Measurements from ENCODE around the gene ZNF155. TPM values are rescaled to one million over a fixed set of nuclear protein-coding genes. Genes with fewer than 3 reads are reported as not detected.

The ZNF155 gene
- total and polyA plus RNA-seq, 2 donors (not counting 1 experiment from before 2014, with no cell fraction given): 3.8 to 8.4 TPM

DNA sequence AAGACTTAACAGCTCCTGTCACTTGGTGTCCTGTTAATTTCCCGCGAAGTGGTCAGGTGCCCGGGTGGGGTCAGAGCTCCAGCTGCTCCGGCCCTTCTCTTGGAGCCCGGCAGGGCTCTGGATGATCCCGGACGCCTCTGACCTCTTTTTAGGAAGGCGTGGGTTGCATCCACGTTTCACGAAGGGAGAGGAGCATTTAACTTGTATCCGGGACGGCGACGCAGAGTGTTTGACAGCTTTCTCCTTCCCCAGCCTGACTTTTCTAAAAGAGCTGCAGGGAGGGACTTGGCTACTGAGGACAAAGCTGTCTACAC, 656 bp downstream of the ZNF155 start:
- CTCF ChIA-PET: no interaction called here
- Mint-ChIP-seq H3K4me3 (peak overlapping the region; percentile 95), H3K27me3 (no peaks in the 10 kb centered on the region), H3K4me1 (peaks cover 12% of the 10 kb centered on the region), H3K9me3 (ENCODE audit: insufficient read depth) (peaks cover under 1% of the 10 kb centered on the region), H3K27ac (peak overlapping the region; percentile 61)
- H3K4me3 ChIP-seq (ENCODE audit: control extremely low read depth in 1 of 5, extremely low read depth in 1 of 5, insufficient read depth in 1 of 5, low read depth in 2 of 5, low read length in 4 of 5): peak overlapping the region; percentile 79 to 93 (median 85)
- no peaks in the 10 kb centered on the region for H4K20me1 ChIP-seq (ENCODE audit: control insufficient read depth, insufficient read depth, low read length, poor library complexity, severe bottlenecking)
- H3K4me2 ChIP-seq (replicated peaks; ENCODE audit: low read depth, low read length, poor library complexity, severe bottlenecking): peak overlapping the region; percentile 81
- intact Hi-C loops (cut with micrococcal nuclease): loop anchor here (1.0 kb wide), 2 partner anchors 33 to 49 kb away; partner anchors contain the start of genes ZNF221 and ZNF45
- H3K79me2 ChIP-seq (ENCODE audit: control insufficient read depth, insufficient read depth, low read length): peaks cover 27% of the 10 kb centered on the region
- DNase-seq (no peak), ATAC-seq (ENCODE audit: low read depth) (no peak)
- H3K36me3 ChIP-seq (replicated peaks in 1 of 2; ENCODE audit: control extremely low read depth in 1 of 2, control insufficient read depth in 1 of 2, extremely low read depth in 1 of 2, insufficient read depth in 2 of 2, low read length in 1 of 2): peaks cover 0 to 11% of the 10 kb centered on the region in 2 experiments
- H3K27ac ChIP-seq (ENCODE audit: low read length in 2 of 2): peak overlapping the region in 1 of 2 donors; percentile 79
- TF ChIP-seq, protein P1, sequence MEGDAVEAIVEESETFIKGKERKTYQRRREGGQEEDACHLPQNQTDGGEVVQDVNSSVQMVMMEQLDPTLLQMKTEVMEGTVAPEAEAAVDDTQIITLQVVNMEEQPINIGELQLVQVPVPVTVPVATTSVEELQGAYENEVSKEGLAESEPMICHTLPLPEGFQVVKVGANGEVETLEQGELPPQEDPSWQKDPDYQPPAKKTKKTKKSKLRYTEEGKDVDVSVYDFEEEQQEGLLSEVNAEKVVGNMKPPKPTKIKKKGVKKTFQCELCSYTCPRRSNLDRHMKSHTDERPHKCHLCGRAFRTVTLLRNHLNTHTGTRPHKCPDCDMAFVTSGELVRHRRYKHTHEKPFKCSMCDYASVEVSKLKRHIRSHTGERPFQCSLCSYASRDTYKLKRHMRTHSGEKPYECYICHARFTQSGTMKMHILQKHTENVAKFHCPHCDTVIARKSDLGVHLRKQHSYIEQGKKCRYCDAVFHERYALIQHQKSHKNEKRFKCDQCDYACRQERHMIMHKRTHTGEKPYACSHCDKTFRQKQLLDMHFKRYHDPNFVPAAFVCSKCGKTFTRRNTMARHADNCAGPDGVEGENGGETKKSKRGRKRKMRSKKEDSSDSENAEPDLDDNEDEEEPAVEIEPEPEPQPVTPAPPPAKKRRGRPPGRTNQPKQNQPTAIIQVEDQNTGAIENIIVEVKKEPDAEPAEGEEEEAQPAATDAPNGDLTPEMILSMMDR (IDR thresholded peaks at IDR 0.05): no peak
- no peak for TF ChIP-seq EZH2 (IDR thresholded peaks at IDR 0.05; ENCODE audit: borderline replicate concordance, insufficient read depth, low read depth, low read length, poor library complexity, severe bottlenecking)
- H3K27me3 ChIP-seq (replicated peaks in 1 of 4; ENCODE audit: control extremely low read depth in 1 of 4, control insufficient read depth in 3 of 4, insufficient read depth in 4 of 4, low read length in 3 of 4): no peaks in the 10 kb centered on the region
- 4% methylated on average over 14 of the region's 14 CpGs for WGBS (ENCODE audit: insufficient coverage)
- peak overlapping the region; percentile 100 for H2AFZ ChIP-seq (ENCODE audit: insufficient read depth, low read depth, low read length, poor library complexity, severe bottlenecking)
- POLR2A ChIA-PET: no interaction called here
- H3K4me1 ChIP-seq (ENCODE audit: control insufficient read depth in 2 of 2, insufficient read depth in 2 of 2, low read length in 2 of 2): peaks cover 3 to 14% of the 10 kb centered on the region in 2 donors
- H3K9ac ChIP-seq (ENCODE audit: low read length): peak overlapping the region; percentile 94
- peaks cover 0 to 7% (median 0%) of the 10 kb centered on the region in 3 donors for H3K9me3 ChIP-seq (ENCODE audit: control extremely low read depth in 1 of 3, control insufficient read depth in 2 of 3, insufficient read depth in 1 of 3, low read length in 2 of 3)

- no peak overlapping the region for H3K4me3 Mint-ChIP-seq
- no peaks in the 10 kb centered on the region for H3K27me3 ChIP-seq (replicated peaks in 1 of 4; ENCODE audit: control extremely low read depth in 1 of 4, control insufficient read depth in 3 of 4, insufficient read depth in 4 of 4, low read length in 3 of 4)
- no peak overlapping the region for H2AFZ ChIP-seq (ENCODE audit: insufficient read depth, low read depth, low read length, poor library complexity, severe bottlenecking)
- H3K36me3 ChIP-seq (replicated peaks in 1 of 2; ENCODE audit: control extremely low read depth in 1 of 2, control insufficient read depth in 1 of 2, extremely low read depth in 1 of 2, insufficient read depth in 2 of 2, low read length in 1 of 2): peaks cover 0 to 38% of the 10 kb centered on the region in 2 experiments
- peaks cover 9% of the 10 kb centered on the region for H3K79me2 ChIP-seq (ENCODE audit: control insufficient read depth, insufficient read depth, low read length)
- peaks cover 16% of the 10 kb centered on the region for H3K9me3 Mint-ChIP-seq (ENCODE audit: insufficient read depth)
- ATAC-seq (ENCODE audit: low read depth): no peak
- no peak overlapping the region for H3K9ac ChIP-seq (ENCODE audit: low read length)
- H3K4me2 ChIP-seq (replicated peaks; ENCODE audit: low read depth, low read length, poor library complexity, severe bottlenecking): no peak overlapping the region
- DNase-seq: no peak
- no peaks in the 10 kb centered on the region for H4K20me1 ChIP-seq (ENCODE audit: control insufficient read depth, insufficient read depth, low read length, poor library complexity, severe bottlenecking)
- peaks cover 6 to 7% of the 10 kb centered on the region in 2 donors for H3K4me1 ChIP-seq (ENCODE audit: control insufficient read depth in 2 of 2, insufficient read depth in 2 of 2, low read length in 2 of 2)
- no peak overlapping the region for H3K4me3 ChIP-seq (ENCODE audit: control extremely low read depth in 1 of 5, extremely low read depth in 1 of 5, insufficient read depth in 1 of 5, low read depth in 2 of 5, low read length in 4 of 5)
- 93% methylated on average over 8 of the region's 10 CpGs for WGBS (ENCODE audit: insufficient coverage)
- ChIA-PET POLR2A (no interaction called here), CTCF (no interaction called here)
- no peak overlapping the region for H3K27ac Mint-ChIP-seq
- H3K9me3 ChIP-seq (ENCODE audit: control extremely low read depth in 1 of 3, control insufficient read depth in 2 of 3, insufficient read depth in 1 of 3, low read length in 2 of 3): peaks cover 0 to 8% (median 1%) of the 10 kb centered on the region in 3 donors
- no peaks in the 10 kb centered on the region for H3K27me3 Mint-ChIP-seq
- TF ChIP-seq, protein P1 (IDR thresholded peaks at IDR 0.05): no peak
- no peak for TF ChIP-seq EZH2 (IDR thresholded peaks at IDR 0.05; ENCODE audit: borderline replicate concordance, insufficient read depth, low read depth, low read length, poor library complexity, severe bottlenecking)
- intact Hi-C loops (cut with micrococcal nuclease): no loop called here
- H3K27ac ChIP-seq (ENCODE audit: low read length in 2 of 2): no peak overlapping the region
- H3K4me1 Mint-ChIP-seq: peaks cover 8% of the 10 kb centered on the region
Observed at GRCh38 chr19:43997631-43998290, 13.8 kb downstream of the ZNF155 start.
